Body of pancreas (tissue), 4 donors: ENCODE measurements around the gene AP1M2. TPM values are rescaled to one million over a fixed set of nuclear protein-coding genes. Genes with fewer than 3 reads are reported as not detected.
"Not testable (repeated sequence)": the region's sequence is repeated elsewhere in the genome, so short reads cannot be mapped to it uniquely, and the experiment has no call there.

Experiments
- ATAC-seq: fragments of 150-250 bp; one replicate; pipeline ENCODE4 v1.9.1; 2016
- DNase-seq, 4 donors: peaks; one replicate each; pipeline ENCODE4 v3.0.0-alpha.2; 2019
- H3K27ac ChIP-seq, 4 donors: fragments of 200-600 bp; sonication (generic); 1 replicate in 3 of 4; 2 replicates in 1 of 4; pipeline versions ENCODE4 v1.5.1 to v1.6.1; 2016 to 2019; ENCODE audit warnings: mild to moderate bottlenecking in 1 of 4, mixed read lengths in 1 of 4, moderate library complexity in 1 of 4
- H3K27me3 ChIP-seq, 2 donors: fragments of 200-600 bp; sonication (generic); one replicate each; pipeline ENCODE4 v1.6.0; 2016; ENCODE audit warnings: mild to moderate bottlenecking in 1 of 2
- H3K36me3 ChIP-seq, 2 donors: fragments of 200-600 bp; sonication (generic); replicated peaks in 1 of 2; 2 replicates each; pipeline ENCODE4 v1.5.1; 2016; ENCODE audit warnings: low read depth in 2 of 2; ENCODE audit not compliant: insufficient read depth in 1 of 2
- H3K4me1 ChIP-seq: fragments of 200-600 bp; sonication (generic); one replicate; pipeline ENCODE4 v1.6.0; 2016
- H3K4me3 ChIP-seq, 2 donors: fragments of 200-600 bp; sonication (generic); 1 replicate in 1 of 2; 2 replicates in 1 of 2; pipeline ENCODE4 v1.5.1; 2016 to 2019
- H3K9me3 ChIP-seq, 3 donors: fragments of 200-600 bp; sonication (generic); 1 replicate in 2 of 3; 2 replicates in 1 of 3; pipeline ENCODE4 v1.5.1; 2016
- POLR2A ChIP-seq, 3 donors: fragments of 450-650 bp; IDR thresholded peaks; one replicate each; pipeline ENCODE4 v1.6.1; 2016; ENCODE audit warnings: antibody characterized with exemption in 3 of 3, mild to moderate bottlenecking in 2 of 3
- WGBS, 2 donors: methylation state at CpG; one replicate each; pipeline ENCODE4 v1.1.5; 2017; 5-methylcytosine and 5-hydroxymethylcytosine counted together
- intact Hi-C: fragments of 100-400 bp; cut with DNase I; formaldehyde crosslinking; loops from one replicate; pipeline ENCODE4 v1.15.1; 2023
- total RNA-seq, 2 donors: library from RNA; depleted of rRNA; stranded (reverse); fragments of >200 nt; gene quantifications; one replicate each; pipeline ENCODE4 v1.1.0, GENCODE V29; 2016
- TF ChIP-seq, protein P1 (sequence below), 7 experiments: fragments of 450-650 bp in 4 of 7; fragments of 200-600 bp in 3 of 7; sonication (generic) in 3 of 7; IDR thresholded peaks; one replicate each; pipeline ENCODE4 v1.5.1; 2016 to 2019; ENCODE audit warnings: antibody characterized with exemption in 7 of 7

Gene AP1M2
- total RNA-seq, 2 donors from 2014 or later = 25.7 to 30.6 TPM

DNA sequence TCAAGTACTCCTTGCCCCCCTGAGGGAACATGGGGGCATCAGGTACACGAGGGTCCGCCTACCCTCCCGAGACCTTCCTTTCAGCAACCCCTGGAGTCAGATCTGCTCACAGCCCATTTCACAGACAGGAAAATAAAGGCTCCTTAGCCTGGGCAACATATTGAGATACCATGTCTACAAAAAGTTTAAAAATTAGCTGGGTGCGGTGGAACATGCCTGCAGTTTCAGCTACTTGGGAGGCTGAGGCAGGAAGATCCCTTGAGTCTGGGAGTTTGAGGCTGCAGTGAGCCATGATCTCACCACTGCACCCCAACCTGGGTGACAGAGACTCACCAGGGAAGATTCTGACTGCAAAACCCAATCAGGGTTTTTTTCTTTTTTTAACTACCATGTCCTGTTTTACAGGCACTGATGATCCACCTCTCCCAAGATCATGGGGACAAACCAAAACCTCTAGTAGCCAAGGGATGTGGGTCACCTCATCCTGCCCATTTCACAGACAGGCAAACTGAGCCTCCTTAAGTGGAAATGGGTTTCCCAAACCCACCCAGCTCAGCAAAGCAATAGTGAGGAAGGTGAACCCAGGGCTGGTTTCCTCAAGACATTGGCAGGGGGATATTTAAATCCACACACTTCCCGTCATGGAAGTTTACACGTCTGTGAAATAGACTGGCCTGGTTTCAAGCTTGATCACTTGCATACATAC, 11.9 kb downstream of the AP1M2 start:
- Histone ChIP-seq H3K9me3 (no peaks in the 10 kb centered on the region), H3K36me3 (peaks cover 0 to 2% of the 10 kb centered on the region in 2 donors), H3K27me3 (no peaks in the 10 kb centered on the region), H3K4me1 (peaks cover 4% of the 10 kb centered on the region), H3K4me3 (no peak overlapping the region), H3K27ac (no peak overlapping the region)
- ATAC-seq (no peak), DNase-seq (no peak)
- WGBS, 2 donors = 88 to 92% methylated on average over 4 to 6 of the region's 6 CpGs
- no peak for TF ChIP-seq POLR2A (IDR thresholded peaks at IDR 0.05)
- intact Hi-C loops = no loop called here

DNA sequence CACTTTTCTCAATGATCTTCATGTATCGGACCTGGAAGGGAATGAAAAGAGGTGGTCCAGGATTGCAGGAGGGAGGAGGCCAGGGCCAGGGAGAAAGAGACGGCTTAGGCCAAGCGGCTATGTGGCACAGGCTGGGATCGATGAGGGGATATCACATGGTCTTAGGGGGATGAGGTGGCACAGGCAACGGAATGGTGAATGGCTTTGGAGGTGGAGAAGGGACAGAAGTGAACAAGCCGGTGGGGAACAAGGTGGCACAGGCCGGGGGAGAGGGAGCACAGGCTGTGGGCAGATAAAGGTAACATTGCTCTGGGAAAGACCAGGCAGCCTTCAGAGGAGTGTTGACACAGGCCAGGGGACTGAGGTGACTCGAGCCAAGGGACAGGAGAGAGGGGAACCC, 12.7 kb downstream of the AP1M2 start:
- H3K9me3 ChIP-seq = no peaks in the 10 kb centered on the region
- TF ChIP-seq, protein P1, sequence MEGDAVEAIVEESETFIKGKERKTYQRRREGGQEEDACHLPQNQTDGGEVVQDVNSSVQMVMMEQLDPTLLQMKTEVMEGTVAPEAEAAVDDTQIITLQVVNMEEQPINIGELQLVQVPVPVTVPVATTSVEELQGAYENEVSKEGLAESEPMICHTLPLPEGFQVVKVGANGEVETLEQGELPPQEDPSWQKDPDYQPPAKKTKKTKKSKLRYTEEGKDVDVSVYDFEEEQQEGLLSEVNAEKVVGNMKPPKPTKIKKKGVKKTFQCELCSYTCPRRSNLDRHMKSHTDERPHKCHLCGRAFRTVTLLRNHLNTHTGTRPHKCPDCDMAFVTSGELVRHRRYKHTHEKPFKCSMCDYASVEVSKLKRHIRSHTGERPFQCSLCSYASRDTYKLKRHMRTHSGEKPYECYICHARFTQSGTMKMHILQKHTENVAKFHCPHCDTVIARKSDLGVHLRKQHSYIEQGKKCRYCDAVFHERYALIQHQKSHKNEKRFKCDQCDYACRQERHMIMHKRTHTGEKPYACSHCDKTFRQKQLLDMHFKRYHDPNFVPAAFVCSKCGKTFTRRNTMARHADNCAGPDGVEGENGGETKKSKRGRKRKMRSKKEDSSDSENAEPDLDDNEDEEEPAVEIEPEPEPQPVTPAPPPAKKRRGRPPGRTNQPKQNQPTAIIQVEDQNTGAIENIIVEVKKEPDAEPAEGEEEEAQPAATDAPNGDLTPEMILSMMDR (IDR thresholded peaks at IDR 0.05) = no peak
- no peak for TF ChIP-seq POLR2A (IDR thresholded peaks at IDR 0.05)
- WGBS, 2 donors = 84 to 90% methylated on average over 7 to 8 of the region's 8 CpGs
- H3K36me3 ChIP-seq = peaks cover 0 to 2% of the 10 kb centered on the region in 2 donors
- DNase-seq (no peak), ATAC-seq (no peak)
- intact Hi-C loops = no loop called here
- no peak overlapping the region for H3K27ac ChIP-seq
- H3K27me3 ChIP-seq = no peaks in the 10 kb centered on the region
- peaks cover 6% of the 10 kb centered on the region for H3K4me1 ChIP-seq
- no peak overlapping the region for H3K4me3 ChIP-seq

DNA sequence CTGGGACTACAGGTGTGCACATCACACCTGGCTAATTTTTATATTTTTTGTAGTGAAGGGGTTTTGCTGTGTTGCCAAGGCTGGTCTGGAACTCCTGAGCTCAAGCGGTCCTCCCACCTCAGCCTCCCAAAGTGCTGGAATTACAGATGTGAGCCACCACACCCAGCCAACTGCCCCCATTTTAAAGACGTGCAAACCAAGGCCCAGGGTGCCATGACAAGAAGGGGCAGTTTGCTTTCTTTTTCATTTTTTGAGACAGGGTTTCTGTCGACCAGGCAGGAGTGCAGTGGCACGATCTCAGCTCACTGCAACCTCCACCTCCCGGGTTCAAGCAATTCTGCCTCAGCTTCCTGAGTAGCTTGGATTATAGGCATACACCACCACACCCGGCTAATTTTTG, 13.3 kb downstream of the AP1M2 start:
- ATAC-seq, intact Hi-C loops, H3K27ac ChIP-seq, H3K4me1 ChIP-seq, DNase-seq, H3K4me3 ChIP-seq, H3K9me3 ChIP-seq, H3K27me3 ChIP-seq, H3K36me3 ChIP-seq: not testable (repeated sequence)
- 84 to 87% methylated on average over 6 of the region's 6 CpGs for WGBS, 2 donors

DNA sequence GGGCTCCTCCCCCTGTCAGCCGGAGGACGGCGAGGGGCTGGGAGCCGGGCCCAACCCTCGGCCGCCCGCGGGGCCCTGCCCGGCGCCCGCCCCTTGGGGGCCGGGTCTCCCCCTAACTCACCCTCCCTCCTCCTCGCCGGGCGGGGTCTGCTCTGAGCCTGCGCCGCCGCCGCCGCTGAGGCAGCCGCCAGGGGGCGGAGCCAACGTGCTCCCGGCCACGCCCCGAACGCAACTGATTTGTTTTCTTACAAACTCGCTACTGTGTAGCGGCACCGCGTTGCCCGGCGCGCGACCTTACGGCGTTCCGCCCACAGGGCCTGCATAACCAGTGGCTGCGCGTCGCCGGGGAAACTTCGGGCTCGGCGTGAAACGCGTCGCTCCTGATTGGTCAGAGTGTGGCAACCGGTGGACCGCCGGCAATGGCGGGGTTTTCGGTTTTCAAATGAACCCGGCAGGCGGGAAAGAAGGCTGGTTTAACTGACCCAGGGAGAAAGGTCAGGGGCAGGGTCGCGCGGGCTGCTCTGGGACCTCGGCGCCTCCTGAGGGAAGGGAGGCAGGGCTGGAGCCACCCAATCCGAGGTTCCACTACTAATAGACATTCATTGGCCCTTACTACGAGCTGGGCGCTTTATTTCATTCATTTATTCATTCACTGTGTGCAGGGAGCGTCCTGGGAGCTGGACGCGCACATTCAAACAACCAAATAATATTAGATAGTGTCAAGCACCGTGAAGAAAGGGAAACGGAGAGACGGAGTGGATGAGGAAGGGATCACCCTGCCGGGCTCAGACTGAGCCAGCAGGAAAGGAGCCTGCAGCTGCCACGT, 18.1 kb downstream of the AP1M2 start, which contains the start of gene CDKN2D:
Gene CDKN2D, minus strand, starts transcription at position 154 of the 826 bp plus-strand sequence. CDS start 326 bp downstream, outside the sequence.
- 0% methylated on average over 18 to 67 of the region's 71 CpGs for WGBS, 2 donors
- ATAC-seq = peak; percentile 87
- Histone ChIP-seq H3K36me3 (no peaks in the 10 kb centered on the region), H3K27ac (peak within 1 kb of the TSS; percentile 46 to 89 (median 69)), H3K4me3 (peak within 1 kb of the TSS; percentile 17 to 30), H3K9me3 (no peaks in the 10 kb centered on the region), H3K27me3 (no peaks in the 10 kb centered on the region), H3K4me1 (peaks cover 41% of the 10 kb centered on the region)
- TF ChIP-seq POLR2A (IDR thresholded peaks at IDR 0.05) = peak; percentile 38 to 46 (median 43)
- TF ChIP-seq, protein P1 (IDR thresholded peaks at IDR 0.05) = peak; percentile 4 to 89 (median 46)
- intact Hi-C loops = no loop called here
- peak; percentile 100 for DNase-seq

DNA sequence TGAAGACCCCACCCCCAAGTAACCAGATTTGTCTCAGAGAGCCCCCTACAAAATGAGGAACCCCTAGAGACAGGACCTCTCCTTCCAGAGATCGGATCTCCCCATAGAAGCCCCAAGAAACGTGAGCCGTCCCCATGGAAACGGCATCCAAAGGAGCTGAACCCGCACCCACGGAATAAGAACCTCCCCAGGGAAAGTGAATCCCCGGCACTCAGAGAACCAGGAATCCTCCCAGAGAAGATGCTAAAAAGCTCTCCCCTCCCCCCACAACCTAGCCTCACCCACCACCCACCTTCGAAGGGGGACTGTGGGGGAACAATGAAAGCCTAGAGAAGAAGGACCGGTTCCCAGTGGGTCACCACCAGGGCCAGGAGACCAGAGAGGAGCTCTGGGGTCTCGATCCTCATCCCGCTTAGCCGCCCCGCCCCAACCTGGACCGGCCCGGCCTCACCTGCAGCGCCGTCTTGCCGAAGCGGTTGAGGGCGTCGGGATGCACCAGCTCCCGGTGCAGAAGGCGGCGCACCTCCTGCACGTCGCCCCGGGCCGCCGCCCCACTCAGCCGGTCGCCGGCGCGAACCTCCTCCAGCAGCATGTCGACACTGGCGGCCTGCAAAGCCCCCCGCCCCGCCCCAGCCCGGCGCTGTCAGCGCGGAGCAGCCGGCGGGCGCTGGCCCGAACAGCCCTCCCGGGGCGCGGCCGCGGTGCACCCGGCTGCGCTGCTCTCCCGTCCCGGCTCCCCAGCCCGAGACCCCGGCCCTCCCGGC, 18.9 kb downstream of the AP1M2 start:
- no peaks in the 10 kb centered on the region for H3K36me3 ChIP-seq
- peaks cover 41% of the 10 kb centered on the region for H3K4me1 ChIP-seq
- ATAC-seq = peak; percentile 12
- intact Hi-C loops = no loop called here
- H3K27me3 ChIP-seq = no peaks in the 10 kb centered on the region
- H3K4me3 ChIP-seq = peak overlapping the region; percentile 17 to 30
- peak overlapping the region; percentile 46 to 89 (median 69) for H3K27ac ChIP-seq
- no peak for TF ChIP-seq POLR2A (IDR thresholded peaks at IDR 0.05)
- TF ChIP-seq, protein P1 (IDR thresholded peaks at IDR 0.05) = no peak
- peak; percentile 50 to 60 (median 56) for DNase-seq
- WGBS, 2 donors = 4 to 6% methylated on average over 11 to 29 of the region's 58 CpGs
- no peaks in the 10 kb centered on the region for H3K9me3 ChIP-seq
